HG03432 (cell line): ENCODE data around the gene WDHD1.
"Not testable (repeated sequence)": the region's sequence is repeated elsewhere in the genome, so short reads cannot be mapped to it uniquely, and the experiment has no call there.

Experiments
- ATAC-seq: cut with Tn5 transposase; IDR thresholded peaks from one replicate; pipeline ENCODE4 v1.9.1; 2021; ENCODE audit warnings: mild to moderate bottlenecking, moderate library complexity; ENCODE audit not compliant: unreplicated experiment

The WDHD1 gene

GRCh38 chr14:55026793-55027561 lies at the start of gene WDHD1, which contains the start of gene SOCS4:
TSS of gene WDHD1 (minus strand) at chr14:55027099. CDS start at chr14:55026787, 312 bp downstream.
TSS of gene SOCS4 (plus strand) at chr14:55027236. CDS start at chr14:55043042, 15,806 bp downstream.
- peak; percentile 91 for ATAC-seq

- ATAC-seq: no peak
These were observed 48.8 kb upstream of the WDHD1 start for GRCh38 chr14:55075628-55076175.

DNA sequence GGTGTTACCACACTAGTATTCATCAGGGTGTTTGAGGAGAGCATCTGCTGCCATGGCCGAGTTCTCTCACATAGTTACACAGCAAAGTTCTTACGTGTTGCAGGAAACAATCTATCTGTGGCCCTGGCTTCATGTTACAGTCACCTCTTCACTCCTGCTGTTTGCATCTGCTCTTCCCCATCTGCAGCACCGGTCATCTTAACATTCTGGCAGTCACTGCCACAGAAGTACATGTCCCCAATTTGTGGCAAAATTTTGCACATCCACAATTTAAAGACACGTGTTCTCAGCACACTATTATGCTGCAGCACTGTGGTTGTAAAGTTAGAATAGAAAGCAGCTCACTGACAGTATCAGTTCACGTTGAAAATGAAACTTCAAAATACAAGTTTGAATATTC lies 47.8 kb upstream of the WDHD1 start:
- ATAC-seq: peak; percentile 41

- no peak for ATAC-seq
These were observed 47.0 kb upstream of the WDHD1 start for GRCh38 chr14:55073856-55074255.

DNA sequence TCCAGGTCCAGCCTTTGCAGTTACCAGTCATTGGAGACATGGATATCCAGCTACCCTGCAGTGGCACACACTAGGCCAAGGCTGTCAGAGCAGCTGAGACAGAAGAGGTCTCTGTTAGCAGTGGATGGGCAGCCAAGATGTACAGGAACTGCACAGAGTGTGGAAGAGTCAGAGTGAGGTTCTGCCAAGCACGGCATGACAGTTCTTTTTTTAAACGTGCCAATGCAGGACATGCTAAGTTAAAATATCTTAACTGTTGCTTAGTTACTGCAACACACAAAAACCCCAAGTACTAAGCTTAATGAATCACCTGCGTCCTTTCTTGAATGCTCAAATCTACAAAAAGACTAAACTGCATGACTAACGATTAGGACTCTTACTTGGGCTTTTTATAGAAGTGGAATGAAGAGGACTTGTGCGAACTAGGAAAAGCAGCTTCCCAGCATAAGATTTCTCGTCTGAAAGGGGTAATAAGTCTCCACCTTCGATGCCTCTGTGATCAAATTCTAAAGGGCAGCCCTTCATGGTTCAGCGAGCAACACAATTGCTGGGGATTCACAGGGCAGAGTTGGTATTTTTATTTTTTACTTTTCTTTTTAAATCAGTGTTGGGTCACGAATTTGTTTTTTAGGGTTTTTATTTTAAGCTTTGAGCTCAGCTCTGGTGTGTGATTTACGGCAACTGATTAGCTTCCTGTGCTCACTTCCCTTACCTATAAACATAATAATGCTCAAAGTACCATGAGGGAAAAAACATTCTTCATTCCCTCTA lies 45.2 kb upstream of the WDHD1 start:
- peak; percentile 61 for ATAC-seq

DNA sequence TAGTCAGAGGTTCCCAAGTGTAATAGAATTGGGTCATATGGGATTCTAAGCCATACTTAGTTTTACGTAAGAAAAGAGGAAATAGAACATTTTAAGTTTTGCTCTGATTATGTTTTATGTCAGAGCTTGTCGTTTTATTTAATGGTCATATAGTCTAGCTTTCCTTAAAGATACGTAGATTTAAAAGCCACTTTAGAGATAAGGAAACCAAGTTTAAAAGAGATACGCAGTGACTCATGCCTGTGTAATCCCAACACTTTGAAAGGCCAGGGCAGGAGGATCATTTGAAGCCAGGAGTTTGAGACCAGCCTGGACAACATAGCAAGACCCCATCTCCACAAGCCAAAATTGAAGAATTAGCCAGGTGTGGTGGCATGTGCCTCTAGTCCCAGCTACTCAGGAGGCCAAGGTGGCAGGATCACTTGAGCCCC lies 44.1 kb upstream of the WDHD1 start:
- no peak for ATAC-seq

DNA sequence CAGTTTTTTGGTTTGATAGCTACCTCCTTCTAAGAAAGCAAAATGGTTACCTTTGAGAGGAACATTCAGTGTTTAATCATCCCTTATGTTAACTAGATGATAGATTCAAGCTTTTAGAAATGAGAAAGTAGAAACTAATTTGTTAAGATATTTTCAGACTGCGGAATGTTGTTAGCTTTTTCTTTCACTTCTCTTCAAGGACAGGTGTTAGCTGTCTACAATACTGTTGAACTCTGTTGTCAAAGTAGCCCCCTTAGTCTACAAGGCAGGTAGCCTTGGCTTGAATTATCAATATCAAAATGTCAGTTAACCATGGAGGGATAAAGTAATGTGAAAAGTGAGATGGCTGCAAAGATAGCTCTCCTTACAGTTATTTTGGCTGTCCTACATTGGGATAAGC lies 39.3 kb upstream of the WDHD1 start:
- no peak for ATAC-seq

- ATAC-seq: no peak
These were observed 38.5 kb upstream of the WDHD1 start for GRCh38 chr14:55065411-55065810.

- ATAC-seq: not testable (repeated sequence)
These were observed 38.0 kb upstream of the WDHD1 start for GRCh38 chr14:55064896-55065295.

DNA sequence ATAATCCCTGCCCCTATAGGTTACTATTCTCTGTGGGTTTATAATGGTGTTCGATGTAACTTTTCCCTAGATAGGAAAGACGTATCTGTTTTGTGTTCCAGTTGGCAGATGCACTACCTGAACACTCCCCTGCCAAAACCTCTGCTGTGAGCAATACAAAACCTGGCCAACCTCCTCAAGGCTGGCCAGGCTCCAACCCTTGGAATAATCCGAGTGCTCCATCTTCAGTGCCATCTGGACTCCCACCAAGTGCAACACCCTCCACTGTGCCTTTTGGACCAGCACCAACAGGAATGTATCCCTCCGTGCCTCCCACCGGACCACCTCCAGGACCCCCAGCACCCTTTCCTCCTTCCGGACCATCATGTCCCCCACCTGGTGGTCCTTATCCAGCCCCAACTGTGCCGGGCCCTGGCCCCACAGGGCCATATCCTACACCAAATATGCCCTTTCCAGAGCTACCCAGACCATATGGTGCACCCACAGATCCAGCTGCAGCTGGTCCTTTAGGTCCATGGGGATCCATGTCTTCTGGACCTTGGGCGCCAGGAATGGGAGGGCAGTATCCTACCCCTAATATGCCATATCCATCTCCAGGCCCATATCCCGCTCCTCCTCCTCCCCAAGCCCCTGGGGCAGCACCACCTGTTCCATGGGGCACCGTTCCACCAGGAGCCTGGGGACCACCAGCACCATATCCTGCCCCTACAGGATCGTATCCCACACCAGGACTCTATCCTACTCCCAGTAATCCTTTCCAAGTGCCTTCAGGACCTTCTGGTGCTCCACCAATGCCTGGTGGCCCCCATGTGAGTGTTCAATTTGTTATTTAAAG lies 35.8 kb upstream of the WDHD1 start:
- ATAC-seq: no peak

- no peak for ATAC-seq
These were observed 32.4 kb upstream of the WDHD1 start for GRCh38 chr14:55059333-55059732.

DNA sequence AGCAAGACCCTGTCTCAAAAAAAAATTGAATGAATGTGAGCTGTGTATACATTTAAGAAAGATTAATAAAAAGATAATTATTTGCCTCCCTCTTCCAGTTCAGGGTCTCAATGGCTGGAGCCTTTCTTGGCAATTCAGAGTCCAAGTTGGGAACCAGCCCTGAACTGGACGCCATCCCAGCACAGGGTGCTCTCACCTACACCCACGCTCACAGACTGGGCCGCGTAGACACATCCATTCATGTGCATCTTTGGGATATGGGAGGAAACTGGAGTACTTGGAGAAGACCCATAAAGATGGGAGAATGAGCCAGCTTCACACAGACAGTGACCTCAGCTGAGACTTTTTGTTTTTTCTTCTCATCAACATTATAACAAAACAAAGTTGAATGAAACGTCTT lies 31.0 kb upstream of the WDHD1 start:
- no peak for ATAC-seq

DNA sequence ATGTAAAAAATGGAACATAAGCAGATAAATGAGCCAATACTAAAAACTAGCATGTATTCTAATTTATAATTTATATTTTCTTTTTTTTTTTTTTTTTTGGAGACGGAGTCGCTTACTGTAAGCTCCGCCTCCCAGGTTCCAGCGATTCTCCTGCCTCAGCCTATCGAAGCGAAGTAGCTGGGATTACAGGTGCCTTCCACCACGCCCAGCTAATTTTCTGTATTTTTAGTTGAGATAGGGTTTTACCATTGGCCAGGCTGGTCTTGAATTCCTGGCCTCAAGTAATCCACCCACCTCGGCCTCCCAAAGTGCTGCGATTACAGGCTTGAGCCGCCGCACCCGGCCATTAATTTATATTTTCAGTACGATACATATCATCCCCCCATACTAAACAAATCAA lies 27.2 kb upstream of the WDHD1 start:
- no peak for ATAC-seq

DNA sequence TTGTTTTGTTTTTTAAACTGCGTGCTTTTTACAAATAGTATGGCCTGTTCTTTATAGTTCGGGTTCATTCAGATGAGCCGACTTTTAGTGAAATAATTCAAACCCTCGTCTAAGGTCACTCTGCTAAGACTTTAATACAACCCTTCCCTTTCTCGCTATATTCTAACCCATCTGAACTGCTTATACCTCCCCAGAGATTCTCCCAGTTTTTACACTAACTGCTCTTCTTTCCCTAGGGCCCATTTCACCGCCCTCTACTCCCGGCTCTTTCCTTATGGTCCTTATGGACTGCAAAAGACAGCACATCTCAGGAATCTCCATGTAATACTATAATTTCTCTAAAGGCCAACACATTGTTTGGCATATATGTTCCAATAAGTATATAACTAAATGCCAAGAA lies 26.6 kb upstream of the WDHD1 start:
- no peak for ATAC-seq

GRCh38 chr14:55053018-55053417 lies 26.1 kb upstream of the WDHD1 start:
- ATAC-seq: no peak

DNA sequence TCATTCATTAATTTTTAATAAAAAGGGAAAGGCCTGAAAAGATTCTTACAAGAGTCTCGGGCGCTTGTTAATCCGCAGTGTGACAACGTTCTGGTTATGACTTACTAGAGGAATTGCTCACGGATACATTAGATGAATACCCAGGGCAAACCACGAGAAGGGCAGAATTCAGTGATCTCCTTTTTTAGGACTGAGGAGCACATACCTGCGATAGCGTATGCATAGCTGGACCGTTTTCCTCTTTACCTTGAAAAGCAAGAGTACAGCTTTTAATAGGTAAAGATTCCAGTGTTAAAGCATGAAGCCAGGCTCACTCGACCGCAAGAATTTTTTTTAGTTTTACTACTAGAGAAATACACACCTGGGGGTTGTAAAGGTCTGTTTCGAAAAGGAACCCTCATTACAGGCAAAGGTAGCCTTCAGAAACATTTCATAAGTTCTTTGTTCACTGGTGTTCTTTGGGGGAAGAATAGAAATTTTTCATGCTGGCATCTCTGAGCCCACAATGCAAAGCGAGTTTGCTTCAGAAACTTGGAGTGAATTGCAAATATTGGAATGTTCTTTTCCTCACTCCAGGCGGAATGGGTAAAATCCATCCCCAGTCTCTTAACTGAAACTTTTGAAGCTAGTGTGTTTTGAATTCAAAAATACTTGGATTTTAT lies 25.5 kb upstream of the WDHD1 start:
- peak; percentile 3 for ATAC-seq

DNA sequence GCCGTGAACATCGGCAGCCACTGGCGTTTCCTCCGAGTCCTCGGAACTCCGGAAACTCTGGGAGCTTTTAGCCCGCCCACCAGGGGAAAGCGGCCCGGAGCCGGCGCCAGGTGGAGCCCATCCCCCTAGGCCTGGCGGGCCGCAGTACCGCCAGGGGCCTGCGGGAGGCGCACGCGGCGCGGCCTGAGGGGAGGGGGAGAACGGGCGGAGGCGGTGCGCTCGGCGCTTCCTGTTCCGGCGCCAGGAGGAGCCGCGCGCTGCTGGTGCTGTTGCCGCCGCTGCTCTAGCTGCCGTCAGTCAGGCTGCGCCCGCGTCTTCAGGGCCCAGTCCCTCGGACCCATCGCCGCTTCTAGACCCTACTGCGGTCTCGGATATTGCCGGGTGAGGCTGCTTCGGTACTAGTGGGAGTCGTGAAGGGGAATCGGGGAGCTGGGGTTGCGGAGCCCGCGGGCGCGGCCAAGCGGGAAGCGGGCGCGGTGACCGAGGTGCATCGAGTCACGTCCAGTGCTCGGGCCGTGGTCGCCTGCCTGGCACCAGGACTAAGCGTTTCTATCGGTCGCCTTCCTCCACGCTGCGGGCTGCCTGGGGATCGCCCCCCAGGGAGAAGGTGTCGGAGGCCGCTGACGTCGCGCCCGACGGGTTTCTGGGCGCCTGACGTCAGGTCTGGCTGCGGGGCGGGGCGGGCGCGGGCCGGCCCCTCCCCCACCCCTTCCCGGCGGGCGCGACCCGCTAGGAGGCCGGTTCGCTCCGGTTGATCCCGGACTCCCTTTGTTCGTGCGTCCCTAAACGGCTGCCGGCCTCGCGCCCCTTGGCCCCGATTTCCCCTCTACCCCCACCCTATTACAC lies 24.7 kb upstream of the WDHD1 start, which contains the start of gene MAPK1IP1L:
MAPK1IP1L (plus strand) TSS at position 225 of the 846 bp plus-strand sequence. CDS start 10,037 bp downstream, outside the sequence.
- peak; percentile 94 for ATAC-seq

- ATAC-seq: peak; percentile 27
These were observed 24.2 kb upstream of the WDHD1 start for GRCh38 chr14:55051165-55051422.

- ATAC-seq: no peak
These were observed 22.1 kb upstream of the WDHD1 start for GRCh38 chr14:55048900-55049436.
